ENCODE measurements around the gene GRID2.

GRCh38 chr4:93751411-93751810, 1447.6 kb downstream of the GRID2 start:
- no peak for TF ChIP-seq CREB5 (CRISPR knock-in tag; IDR thresholded peaks at IDR 0.05; ENCODE audit: low read depth)
- TF ChIP-seq CSDC2 (CRISPR knock-in tag; IDR thresholded peaks at IDR 0.05) = no peak
- no peak for TF ChIP-seq PATZ1 (CRISPR knock-in tag; IDR thresholded peaks at IDR 0.05; ENCODE audit: borderline replicate concordance)
- no peak for TF ChIP-seq ZC3H10 (CRISPR knock-in tag; IDR thresholded peaks at IDR 0.05)

Measured in SK-N-SH treated with all-trans-retinoic acid at 6 μM for 48 hours (cell line).